Naive thymus-derived CD4-positive, alpha-beta T cell (primary cell): Measurements from ENCODE around the gene ARVCF. TPM values are rescaled to one million over a fixed set of nuclear protein-coding genes. Genes with fewer than 3 reads are reported as not detected.

Experiments used
- ATAC-seq: fragments of 150-1000 bp; cut with Tn5 transposase; 2 replicates; pipeline ENCODE4 v1.10.0; 2021; ENCODE audit warnings: mild to moderate bottlenecking, moderate library complexity
- CTCF ChIA-PET: fragments of 350-600 bp; sonication (Branson Sonifier 250); formaldehyde crosslinking; loops from one replicate; lab custom pipeline; 2021; ENCODE audit warnings: antibody characterized with exemption; lab: Charles Lee
- POLR2A ChIA-PET: fragments of 350-600 bp; sonication (Branson Sonifier 250); formaldehyde crosslinking; loops from one replicate; lab custom pipeline; 2021; ENCODE audit warnings: antibody characterized with exemption, inconsistent platforms; lab: Charles Lee
- DNase-seq, 9 donors: peaks; one replicate each; pipeline versions ENCODE4 v3.0.0 to v3.0.0-alpha.2; 2020 to 2022; ENCODE audit warnings: mixed read lengths in 1 of 9
- H3K27ac ChIP-seq: one replicate; pipeline ENCODE4 v1.7.0; 2013; ENCODE audit warnings: mild to moderate bottlenecking, low read depth, low read length, moderate library complexity
- H3K27me3 ChIP-seq, 2 donors: one replicate each; pipeline ENCODE4 v1.7.0; 2013; ENCODE audit warnings: low read length in 2 of 2, mild to moderate bottlenecking in 2 of 2, moderate library complexity in 2 of 2; ENCODE audit not compliant: control insufficient read depth in 2 of 2, insufficient read depth in 2 of 2
- H3K36me3 ChIP-seq, 3 experiments: 1 replicate in 2 of 3; 2 replicates in 1 of 3; pipeline ENCODE4 v1.7.0; 2013; ENCODE audit warnings: low read length in 3 of 3, mild to moderate bottlenecking in 3 of 3, moderate library complexity in 1 of 3; ENCODE audit not compliant: insufficient read depth in 3 of 3, control insufficient read depth in 2 of 3
- H3K4me1 ChIP-seq, 2 donors: one replicate each; pipeline ENCODE4 v1.7.0; 2013; ENCODE audit warnings: low read length in 2 of 2, mild to moderate bottlenecking in 2 of 2, moderate library complexity in 1 of 2; ENCODE audit not compliant: control insufficient read depth in 2 of 2, insufficient read depth in 2 of 2
- H3K4me3 ChIP-seq: 2 replicates; pipeline ENCODE4 v1.7.0; 2013; ENCODE audit warnings: mild to moderate bottlenecking, low read length
- H3K9me3 ChIP-seq, 3 experiments: 1 replicate in 2 of 3; 2 replicates in 1 of 3; pipeline ENCODE4 v1.7.0; 2013; ENCODE audit warnings: low read length in 3 of 3; ENCODE audit not compliant: control insufficient read depth in 2 of 3
- H3K27ac Mint-ChIP-seq, 9 donors: one replicate each; pipeline ENCODE4 v1.8.0; 2020 to 2022; ENCODE audit warnings: mixed read lengths in 9 of 9, mild to moderate bottlenecking in 8 of 9, moderate library complexity in 5 of 9, inconsistent platforms in 2 of 9
- H3K27me3 Mint-ChIP-seq, 5 donors: one replicate each; pipeline ENCODE4 v1.8.0; 2021 to 2022; ENCODE audit warnings: mixed read lengths in 5 of 5, mild to moderate bottlenecking in 1 of 5
- H3K36me3 Mint-ChIP-seq, 5 donors: one replicate each; pipeline ENCODE4 v1.8.0; 2020 to 2022; ENCODE audit warnings: mixed read lengths in 5 of 5, mild to moderate bottlenecking in 3 of 5, inconsistent platforms in 1 of 5
- H3K4me1 Mint-ChIP-seq, 7 donors: one replicate each; pipeline ENCODE4 v1.8.0; 2020 to 2022; ENCODE audit warnings: mixed read lengths in 7 of 7, mild to moderate bottlenecking in 3 of 7, inconsistent platforms in 1 of 7
- H3K4me3 Mint-ChIP-seq, 10 donors: one replicate each; pipeline ENCODE4 v1.8.0; 2020 to 2022; ENCODE audit warnings: mild to moderate bottlenecking in 10 of 10, mixed read lengths in 10 of 10, moderate library complexity in 6 of 10, inconsistent platforms in 2 of 10
- H3K9me3 Mint-ChIP-seq, 11 donors: one replicate each; pipeline ENCODE4 v1.8.0; 2020 to 2022; ENCODE audit warnings: mixed read lengths in 11 of 11, mild to moderate bottlenecking in 4 of 11, inconsistent platforms in 1 of 11, moderate library complexity in 1 of 11
- intact Hi-C, 2 donors: fragments of 100-400 bp; cut with micrococcal nuclease; formaldehyde crosslinking; loops; one replicate each; pipeline ENCODE4 v1.15.1; 2023
- polyA plus RNA-seq, 2 donors: library from polyadenylated mRNA; unstranded; fragments of 300-500 nt; fragmentation: Illumina TruSeq; gene quantifications; one replicate each; pipeline ENCODE4 v1.2.3, GENCODE V29; 2021
- total RNA-seq, 6 experiments: library from RNA in 5 of 6; stranded (reverse) in 5 of 6; gene quantifications; 1 replicate in 5 of 6; 2 replicates in 1 of 6; pipeline ENCODE4 v1.2.3 and lab custom pipeline; 2021 to 2026

ARVCF gene
- total and polyA plus RNA-seq, 7 experiments from 2014 or later = 0.74 to 9.2 (median 3.0) TPM

DNA sequence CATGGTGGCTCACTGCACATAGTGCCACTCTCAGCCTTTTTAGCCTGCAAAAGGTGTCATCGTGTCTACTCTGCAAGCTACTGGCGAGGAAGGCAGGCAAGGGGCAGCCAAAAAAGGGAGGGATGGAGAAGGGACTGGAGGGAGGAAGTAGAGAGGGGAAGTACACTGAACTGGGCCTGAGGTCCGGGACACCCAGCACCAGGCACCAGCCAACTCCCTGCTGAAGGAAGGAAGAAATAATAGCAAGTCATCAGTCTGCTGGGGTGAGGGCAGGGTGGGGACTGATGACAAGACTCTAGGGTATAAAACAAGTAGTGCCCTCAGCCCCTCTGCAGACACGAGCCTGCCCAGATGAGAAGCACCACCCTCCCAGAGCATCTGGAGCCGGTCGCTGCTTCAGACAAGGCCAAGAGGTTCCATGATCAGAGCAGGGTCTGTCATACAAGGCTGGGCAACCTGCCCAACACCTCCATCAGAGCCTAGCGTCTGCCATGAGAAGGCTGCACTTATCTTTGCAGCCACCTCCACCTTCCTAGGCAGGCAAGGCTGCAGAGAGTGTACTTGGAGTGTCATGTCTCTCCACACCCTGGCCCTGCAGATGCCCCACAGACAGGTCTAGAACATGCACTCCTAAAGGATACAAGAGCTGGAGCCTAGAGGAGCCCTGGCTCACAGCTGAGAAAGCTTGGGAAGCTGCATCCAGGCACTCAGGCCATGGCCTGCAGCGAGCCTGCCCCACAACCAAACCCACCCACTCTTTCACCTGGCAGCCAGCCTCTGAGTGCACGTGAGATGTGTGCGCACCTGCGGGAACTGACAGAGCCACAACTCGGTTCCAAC lies 84.0 kb downstream of the ARVCF start:
- Mint-ChIP-seq H3K36me3 (peaks cover 19 to 48% (median 28%) of the 10 kb centered on the region in 5 donors), H3K27ac (peak overlapping the region in 1 of 9 donors; percentile 47), H3K9me3 (peaks cover 7 to 27% (median 14%) of the 10 kb centered on the region in 11 donors), H3K4me3 (no peak overlapping the region), H3K4me1 (peaks cover 0 to 11% (median 0%) of the 10 kb centered on the region in 7 donors), H3K27me3 (no peaks in the 10 kb centered on the region)
- Histone ChIP-seq H3K4me1 (no peaks in the 10 kb centered on the region), H3K36me3 (no peaks in the 10 kb centered on the region), H3K9me3 (peaks cover 0 to 11% (median 0%) of the 10 kb centered on the region in 3 experiments), H3K4me3 (no peak overlapping the region), H3K27ac (no peak overlapping the region), H3K27me3 (no peaks in the 10 kb centered on the region)
- intact Hi-C loops = no loop called here
- ChIA-PET CTCF (no interaction called here), POLR2A (no interaction called here)
- DNase-seq (no peak), ATAC-seq (peak; percentile 65)

DNA sequence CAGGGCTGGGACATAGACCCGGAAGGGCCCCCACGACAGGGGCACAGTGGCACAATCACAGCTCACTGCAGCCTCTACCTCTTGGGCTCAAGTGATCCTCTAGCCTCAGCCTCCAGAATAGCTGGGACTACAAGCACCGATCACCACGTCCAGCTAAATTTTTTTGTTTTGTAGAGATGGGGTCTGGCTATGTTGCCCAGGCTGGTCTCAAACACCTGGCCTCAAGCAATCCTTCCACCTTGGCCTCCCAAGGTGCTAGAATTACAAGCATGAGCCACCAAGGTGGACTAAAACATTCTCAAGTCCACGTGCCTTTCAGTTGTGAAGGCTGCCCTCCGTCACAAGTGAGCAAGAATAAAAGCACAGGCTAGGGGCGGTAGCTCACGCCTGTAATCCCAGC lies 85.1 kb downstream of the ARVCF start:
- H3K36me3 ChIP-seq = no peaks in the 10 kb centered on the region
- no peak overlapping the region for H3K27ac ChIP-seq
- intact Hi-C loops = no loop called here
- POLR2A ChIA-PET = no interaction called here
- peaks cover 0 to 9% (median 0%) of the 10 kb centered on the region in 7 donors for H3K4me1 Mint-ChIP-seq
- peaks cover 13 to 37% (median 18%) of the 10 kb centered on the region in 5 donors for H3K36me3 Mint-ChIP-seq
- H3K4me3 Mint-ChIP-seq = no peak overlapping the region
- peaks cover 0 to 10% (median 0%) of the 10 kb centered on the region in 3 experiments for H3K9me3 ChIP-seq
- no peak overlapping the region for H3K27ac Mint-ChIP-seq
- peaks cover 2 to 17% (median 8%) of the 10 kb centered on the region in 11 donors for H3K9me3 Mint-ChIP-seq
- no peaks in the 10 kb centered on the region for H3K4me1 ChIP-seq
- no peaks in the 10 kb centered on the region for H3K27me3 ChIP-seq
- H3K27me3 Mint-ChIP-seq = no peaks in the 10 kb centered on the region
- ATAC-seq = no peak
- H3K4me3 ChIP-seq = no peak overlapping the region
- no peak for DNase-seq
- CTCF ChIA-PET = interaction anchor here (0.6 kb wide), 1 partner anchor 10 kb away, joined by 4 read pairs; the partner anchor contains the start of genes COMT and TXNRD2

GRCh38 chr22:19930551-19931486 lies 85.8 kb downstream of the ARVCF start:
- H3K36me3 ChIP-seq = no peaks in the 10 kb centered on the region
- Mint-ChIP-seq H3K27me3 (no peaks in the 10 kb centered on the region), H3K4me1 (peaks cover 0 to 11% (median 0%) of the 10 kb centered on the region in 7 donors), H3K4me3 (no peak overlapping the region), H3K9me3 (peaks cover 0 to 10% (median 5%) of the 10 kb centered on the region in 11 donors), H3K36me3 (peaks cover 6 to 30% (median 11%) of the 10 kb centered on the region in 5 donors), H3K27ac (no peak overlapping the region)
- POLR2A ChIA-PET = no interaction called here
- no peak for ATAC-seq
- no peaks in the 10 kb centered on the region for H3K27me3 ChIP-seq
- DNase-seq = no peak
- no peak overlapping the region for H3K4me3 ChIP-seq
- H3K27ac ChIP-seq = no peak overlapping the region
- CTCF ChIA-PET = no interaction called here
- H3K9me3 ChIP-seq = peaks cover 0 to 3% (median 0%) of the 10 kb centered on the region in 3 experiments
- intact Hi-C loops = no loop called here
- no peaks in the 10 kb centered on the region for H3K4me1 ChIP-seq

DNA sequence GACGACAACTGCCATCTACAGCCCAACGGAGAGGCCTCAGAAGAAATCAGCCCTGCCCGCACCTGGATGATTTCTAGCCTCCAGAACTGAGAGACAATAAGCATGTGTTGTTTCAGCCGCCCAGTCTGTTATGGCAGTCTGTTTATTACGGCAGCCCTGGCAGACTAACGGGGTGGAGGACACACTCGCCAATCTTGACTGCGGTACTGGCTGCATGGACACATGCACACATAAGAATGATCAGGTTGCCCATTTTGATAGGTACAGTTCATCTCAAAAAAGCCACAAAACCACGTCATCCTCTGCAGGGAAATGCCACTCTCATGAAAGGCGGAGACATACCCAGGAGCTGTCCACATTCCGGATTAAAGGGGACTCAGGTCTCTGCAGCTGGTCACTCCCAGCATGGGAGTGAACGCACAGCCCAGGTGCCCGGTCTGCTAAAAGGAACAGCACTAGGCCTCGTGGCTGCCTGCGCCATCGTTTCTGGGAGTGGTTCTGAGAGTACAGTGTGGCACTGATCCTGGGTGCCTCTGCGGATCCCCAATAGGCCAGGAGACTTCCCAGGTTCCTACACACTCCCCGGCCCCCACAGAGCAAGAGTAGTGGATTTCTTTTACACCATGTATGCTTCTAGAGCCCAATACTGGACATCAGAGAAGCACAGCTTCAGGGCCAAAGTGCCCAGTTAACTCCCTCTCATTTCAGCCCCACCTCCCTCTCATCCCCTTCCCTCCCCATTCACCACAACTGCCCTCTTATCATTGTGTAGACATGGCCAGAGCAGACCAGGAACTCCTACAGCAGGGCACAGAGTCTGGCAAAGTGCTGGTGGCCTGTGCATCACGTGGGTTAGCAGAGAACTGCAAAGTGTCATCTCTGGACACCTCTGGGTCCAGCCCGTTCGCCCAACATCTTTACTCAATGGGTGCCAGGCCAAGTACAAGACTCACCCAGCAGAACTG lies 86.8 kb downstream of the ARVCF start:
- Mint-ChIP-seq H3K36me3 (peaks cover 0 to 20% (median 1%) of the 10 kb centered on the region in 5 donors), H3K9me3 (peaks cover 0 to under 1% (median 0%) of the 10 kb centered on the region in 11 donors), H3K4me3 (no peak overlapping the region), H3K4me1 (peaks cover 0 to 11% (median 0%) of the 10 kb centered on the region in 7 donors), H3K27ac (peak overlapping the region in 1 of 9 donors; percentile 33), H3K27me3 (no peaks in the 10 kb centered on the region)
- no peaks in the 10 kb centered on the region for H3K4me1 ChIP-seq
- H3K27me3 ChIP-seq = no peaks in the 10 kb centered on the region
- CTCF ChIA-PET = no interaction called here
- no peak for ATAC-seq
- no peak for DNase-seq
- intact Hi-C loops = no loop called here
- no peaks in the 10 kb centered on the region for H3K36me3 ChIP-seq
- POLR2A ChIA-PET = no interaction called here
- no peak overlapping the region for H3K4me3 ChIP-seq
- H3K27ac ChIP-seq = no peak overlapping the region
- H3K9me3 ChIP-seq = no peaks in the 10 kb centered on the region

DNA sequence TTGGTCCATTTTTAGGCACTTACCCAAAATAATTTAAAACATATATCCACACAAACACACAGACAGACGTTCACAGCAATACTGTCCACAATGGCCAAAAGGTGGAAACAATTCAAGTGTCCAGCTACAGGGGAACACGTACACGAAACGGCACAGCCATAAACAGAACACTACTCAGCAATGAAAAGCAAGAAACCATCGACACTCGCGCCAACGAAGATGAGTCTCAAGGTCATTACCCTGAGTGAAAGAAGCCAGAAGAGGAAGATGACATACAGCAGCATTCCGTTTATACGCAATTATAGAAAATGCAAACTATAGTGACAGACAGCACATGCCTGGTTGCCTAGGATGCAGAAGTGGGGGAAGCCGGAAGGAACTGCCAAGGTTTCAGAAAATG lies 88.4 kb downstream of the ARVCF start:
- H3K27me3 ChIP-seq = no peaks in the 10 kb centered on the region
- ATAC-seq = peak; percentile 22
- ChIA-PET CTCF (no interaction called here), POLR2A (no interaction called here)
- Mint-ChIP-seq H3K9me3 (no peaks in the 10 kb centered on the region), H3K4me3 (no peak overlapping the region), H3K36me3 (peaks cover 0 to 23% (median 4%) of the 10 kb centered on the region in 5 donors), H3K27me3 (no peaks in the 10 kb centered on the region), H3K27ac (no peak overlapping the region), H3K4me1 (peaks cover 0 to 11% (median 0%) of the 10 kb centered on the region in 7 donors)
- no peak overlapping the region for H3K4me3 ChIP-seq
- intact Hi-C loops = no loop called here
- no peaks in the 10 kb centered on the region for H3K9me3 ChIP-seq
- H3K4me1 ChIP-seq = no peaks in the 10 kb centered on the region
- DNase-seq = no peak
- no peak overlapping the region for H3K27ac ChIP-seq
- no peaks in the 10 kb centered on the region for H3K36me3 ChIP-seq

DNA sequence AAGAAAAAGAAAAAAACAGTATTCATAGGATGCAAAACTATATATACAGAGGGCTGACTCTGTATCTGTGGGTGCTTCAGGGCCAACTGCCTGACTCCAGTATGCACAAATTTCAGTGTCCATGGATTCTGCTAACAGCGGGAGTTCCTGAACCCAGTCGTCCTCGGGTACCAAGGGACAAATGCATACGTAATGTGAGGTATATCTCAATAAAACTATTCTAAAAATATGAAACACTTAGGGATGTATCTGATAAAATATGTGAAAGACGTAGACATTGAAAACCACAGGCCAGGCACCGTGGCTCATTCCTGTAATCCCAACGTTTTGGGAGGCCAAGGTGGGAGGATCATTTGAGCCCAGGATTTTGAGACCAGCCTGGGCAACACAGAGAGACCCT lies 88.9 kb downstream of the ARVCF start:
- no peaks in the 10 kb centered on the region for H3K27me3 ChIP-seq
- DNase-seq (no peak), ATAC-seq (no peak)
- Mint-ChIP-seq H3K9me3 (no peaks in the 10 kb centered on the region), H3K4me3 (no peak overlapping the region), H3K4me1 (peaks cover 0 to 11% (median 0%) of the 10 kb centered on the region in 7 donors), H3K27ac (peak overlapping the region in 1 of 9 donors; percentile 8), H3K27me3 (no peaks in the 10 kb centered on the region), H3K36me3 (peaks cover 0 to 23% (median 4%) of the 10 kb centered on the region in 5 donors)
- intact Hi-C loops = no loop called here
- no peak overlapping the region for H3K4me3 ChIP-seq
- H3K9me3 ChIP-seq = no peaks in the 10 kb centered on the region
- ChIA-PET POLR2A (no interaction called here), CTCF (no interaction called here)
- no peaks in the 10 kb centered on the region for H3K4me1 ChIP-seq
- no peak overlapping the region for H3K27ac ChIP-seq
- no peaks in the 10 kb centered on the region for H3K36me3 ChIP-seq
